22Rv1 (cell line): Measurements from ENCODE around the gene EMC10.

ENCODE experiments used
- ZFX ChIP-seq: fragments of 450-650 bp; IDR thresholded peaks from 2 replicates; pipeline ENCODE4 v1.6.1; 2017; ENCODE audit warnings: antibody characterized with exemption, borderline replicate concordance
- TF ChIP-seq, protein P1 (sequence below): fragments of 450-650 bp; IDR thresholded peaks from 2 replicates; pipeline ENCODE4 v1.5.1; 2017; ENCODE audit warnings: mild to moderate bottlenecking

DNA sequence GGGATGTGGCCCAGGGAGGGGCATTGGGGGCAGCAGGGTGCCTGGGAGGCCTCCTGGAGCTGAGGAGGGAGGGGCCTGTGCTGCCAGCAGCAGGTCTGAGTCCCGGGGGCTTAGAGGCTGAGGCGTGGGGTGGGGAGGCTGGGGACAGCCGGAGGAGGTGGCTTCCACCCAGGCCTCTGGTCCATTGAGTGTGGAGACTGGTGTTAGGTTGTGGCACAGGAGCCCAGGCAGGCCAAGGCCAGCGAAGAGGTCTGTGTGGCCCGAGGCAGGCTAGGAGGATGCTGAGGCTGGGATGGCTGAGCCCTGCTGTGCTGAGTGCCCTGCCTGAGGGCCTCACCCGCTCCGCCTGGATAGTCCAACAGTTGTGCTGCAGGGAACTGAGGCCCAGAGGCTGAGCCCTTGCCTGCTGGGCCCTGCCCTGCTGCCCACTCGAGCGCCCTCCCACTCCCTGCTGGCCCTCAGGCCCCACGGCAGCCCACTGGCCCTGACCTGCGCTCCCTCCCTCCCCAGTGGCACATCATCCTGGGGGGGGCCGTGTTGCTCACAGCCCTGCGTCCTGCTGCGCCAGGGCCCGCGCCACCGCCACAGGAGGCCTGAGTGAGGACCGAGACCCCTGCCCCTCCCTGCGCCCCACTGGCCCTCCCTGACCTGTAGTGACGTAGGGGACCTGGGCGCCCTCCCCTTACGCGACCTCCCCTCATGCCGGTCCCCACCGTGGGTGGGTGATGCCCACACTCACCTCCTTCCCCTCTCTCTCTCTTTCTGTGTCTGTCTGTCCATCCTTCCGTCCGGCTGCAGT, 5.2 kb downstream of the EMC10 start:
- TF ChIP-seq, protein P1, sequence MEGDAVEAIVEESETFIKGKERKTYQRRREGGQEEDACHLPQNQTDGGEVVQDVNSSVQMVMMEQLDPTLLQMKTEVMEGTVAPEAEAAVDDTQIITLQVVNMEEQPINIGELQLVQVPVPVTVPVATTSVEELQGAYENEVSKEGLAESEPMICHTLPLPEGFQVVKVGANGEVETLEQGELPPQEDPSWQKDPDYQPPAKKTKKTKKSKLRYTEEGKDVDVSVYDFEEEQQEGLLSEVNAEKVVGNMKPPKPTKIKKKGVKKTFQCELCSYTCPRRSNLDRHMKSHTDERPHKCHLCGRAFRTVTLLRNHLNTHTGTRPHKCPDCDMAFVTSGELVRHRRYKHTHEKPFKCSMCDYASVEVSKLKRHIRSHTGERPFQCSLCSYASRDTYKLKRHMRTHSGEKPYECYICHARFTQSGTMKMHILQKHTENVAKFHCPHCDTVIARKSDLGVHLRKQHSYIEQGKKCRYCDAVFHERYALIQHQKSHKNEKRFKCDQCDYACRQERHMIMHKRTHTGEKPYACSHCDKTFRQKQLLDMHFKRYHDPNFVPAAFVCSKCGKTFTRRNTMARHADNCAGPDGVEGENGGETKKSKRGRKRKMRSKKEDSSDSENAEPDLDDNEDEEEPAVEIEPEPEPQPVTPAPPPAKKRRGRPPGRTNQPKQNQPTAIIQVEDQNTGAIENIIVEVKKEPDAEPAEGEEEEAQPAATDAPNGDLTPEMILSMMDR, result no peak
- no peak for TF ChIP-seq ZFX
